Measurements from ENCODE around the gene GNAZ. TPM values are rescaled to one million over a fixed set of nuclear protein-coding genes. Genes with fewer than 3 reads are reported as not detected.

Gene GNAZ
- total and polyA plus RNA-seq, 2 of the 8 experiments (the other 6 are each of a cell fraction or from before 2014, with no cell fraction given) = 6.6 to 9.6 TPM

- no peak overlapping the region for H2BK5ac ChIP-seq (ENCODE audit: low read depth, low read length)
- no peak overlapping the region for H3K4me3 ChIP-seq (ENCODE audit: extremely low read depth in 1 of 4, insufficient read depth in 2 of 4, low read depth in 3 of 4, low read length in 4 of 4)
- no peak overlapping the region for H4K91ac ChIP-seq (replicated peaks; ENCODE audit: insufficient read length, low read length)
- no peak for DNase-seq (ENCODE audit: low read depth in 1 of 2, low spot score in 2 of 2)
- peaks cover 0 to 8% (median 5%) of the 10 kb centered on the region in 4 experiments; a peak in 4 of 7 replicates for H3K4me1 ChIP-seq (replicated peaks in 1 of 4; ENCODE audit: control insufficient read depth in 3 of 4, insufficient read depth in 4 of 4, low read length in 3 of 4)
- no peaks in the 10 kb centered on the region for H3K36me3 ChIP-seq (ENCODE audit: control insufficient read depth in 2 of 4, insufficient read depth in 4 of 4, low read length in 3 of 4)
- H2BK15ac ChIP-seq (ENCODE audit: low read length) = no peak overlapping the region
- CTCF ChIA-PET (ENCODE audit: partially characterized antibody) = interaction anchor here (0.5 to 1.0 kb wide), 6 partner anchors 8 to 189 kb away, joined by 3 to 4 read pairs (median 3); no protein-coding TSS in a partner anchor
- no peak for FAIRE-seq
- H3K27me3 ChIP-seq (replicated peaks in 1 of 4; ENCODE audit: control insufficient read depth in 3 of 4, extremely low read depth in 1 of 4, insufficient read depth in 3 of 4, low read length in 3 of 4) = no peaks in the 10 kb centered on the region
- H4K5ac ChIP-seq (ENCODE audit: insufficient read length, low read depth, low read length) = no peak overlapping the region
- H3K9me3 ChIP-seq (ENCODE audit: insufficient read depth in 2 of 2, low read depth in 1 of 2, low read length in 1 of 2) = peaks cover 6 to 12% of the 10 kb centered on the region in 2 experiments; a peak in 3 of 4 replicates
- no peak overlapping the region for H3K14ac ChIP-seq (ENCODE audit: insufficient read length)
- H2BK20ac ChIP-seq (ENCODE audit: low read length) = no peak overlapping the region
- H2BK12ac ChIP-seq (ENCODE audit: low read depth, low read length) = no peak overlapping the region
- H3K27ac ChIP-seq (ENCODE audit: low read depth, low read length) = no peak overlapping the region
- H4K20me1 ChIP-seq (replicated peaks in 1 of 2; ENCODE audit: control insufficient read depth in 1 of 2, insufficient read depth in 2 of 2, low read length in 2 of 2) = no peaks in the 10 kb centered on the region
- H3K23me2 ChIP-seq (ENCODE audit: low read depth, low read length) = no peaks in the 10 kb centered on the region
- H2BK120ac ChIP-seq (replicated peaks; ENCODE audit: low read depth, low read length) = no peak overlapping the region
- no peaks in the 10 kb centered on the region for H3K79me1 ChIP-seq (ENCODE audit: low read depth, low read length)
- no peak overlapping the region for H3K18ac ChIP-seq (ENCODE audit: extremely low read depth, low read length)
- no peak overlapping the region for H3K56ac ChIP-seq (replicated peaks; ENCODE audit: insufficient read length, low read depth, low read length)
- no peak overlapping the region for H4K8ac ChIP-seq (ENCODE audit: extremely low read depth, insufficient read depth, low read length)
- POLR2A ChIA-PET (ENCODE audit: partially characterized antibody) = no interaction called here
- H3K79me2 ChIP-seq (ENCODE audit: control insufficient read depth in 1 of 2, insufficient read depth in 2 of 2, low read length in 2 of 2) = no peaks in the 10 kb centered on the region
- no peak overlapping the region for H3K9ac ChIP-seq (replicated peaks in 1 of 4; ENCODE audit: extremely low read depth in 1 of 4, low read depth in 3 of 4, low read length in 3 of 4)
- no peak overlapping the region for H2AK5ac ChIP-seq (ENCODE audit: low read depth, low read length)
- 39% methylated on average over 2 of the region's 2 CpGs; no CpG with 5 or more reads in 1 of the 2 experiments for WGBS, 2 experiments (ENCODE audit: extremely low coverage in 1 of 2, insufficient coverage in 1 of 2, insufficient read length in 1 of 2, insufficient replicate concordance in 2 of 2, low coverage in 1 of 2, low lambda C conversion rate in 2 of 2, missing lambda C conversion rate in 1 of 2)
- no peak overlapping the region for H2AFZ ChIP-seq (ENCODE audit: low read length)
- H3K23ac ChIP-seq (ENCODE audit: insufficient read length) = no peak overlapping the region
- no peak overlapping the region for H3K4ac ChIP-seq (replicated peaks; ENCODE audit: insufficient read length, low read depth, low read length)
- no peak overlapping the region for H3K4me2 ChIP-seq (ENCODE audit: insufficient read depth in 1 of 2, low read depth in 2 of 2, low read length in 2 of 2)
- TF ChIP-seq POU5F1 (IDR thresholded peaks at IDR 0.05; ENCODE audit: low read depth, low read length) (no peak), RXRA (IDR thresholded peaks at IDR 0.05; ENCODE audit: insufficient read depth, low read depth, low read length) (no peak), ZNF274 (IDR thresholded peaks at IDR 0.05; ENCODE audit: borderline replicate concordance, extremely low read depth, low read length) (no peak), CEBPB (IDR thresholded peaks at IDR 0.05; ENCODE audit: low read depth, low read length) (no peak), RBBP5 (IDR thresholded peaks at IDR 0.05; ENCODE audit: borderline replicate concordance, low read depth, low read length) (no peak), TEAD4 (IDR thresholded peaks at IDR 0.05; ENCODE audit: low read depth, low read length) (no peak), SP4 (IDR thresholded peaks at IDR 0.05; ENCODE audit: low read length) (no peak), HDAC6 (IDR thresholded peaks at IDR 0.05; ENCODE audit: low read depth, low read length) (no peak), SRF (IDR thresholded peaks at IDR 0.05; ENCODE audit: low read depth, low read length) (no peak), CBX5 (IDR thresholded peaks at IDR 0.05; ENCODE audit: low read depth, low read length) (no peak), YY1 (IDR thresholded peaks at IDR 0.05; ENCODE audit: low read depth, low read length) (no peak), SIX5 (IDR thresholded peaks at IDR 0.05; ENCODE audit: low read depth, low read length) (no peak), CHD2 (IDR thresholded peaks at IDR 0.05; ENCODE audit: low read length) (no peak), BCL11A (IDR thresholded peaks at IDR 0.05; ENCODE audit: low read depth in 2 of 2, low read length in 2 of 2) (no peak), GABPA (IDR thresholded peaks at IDR 0.05; ENCODE audit: borderline replicate concordance, insufficient read depth, low read length) (no peak), EP300 (IDR thresholded peaks at IDR 0.05; ENCODE audit: borderline replicate concordance in 1 of 2, low read depth in 2 of 2, low read length in 2 of 2) (no peak)
Measured at GRCh38 chr22:23045461-23045860, 24.9 kb upstream of the GNAZ start.
